ENCODE measurements around the gene SH3PXD2A.

DNA sequence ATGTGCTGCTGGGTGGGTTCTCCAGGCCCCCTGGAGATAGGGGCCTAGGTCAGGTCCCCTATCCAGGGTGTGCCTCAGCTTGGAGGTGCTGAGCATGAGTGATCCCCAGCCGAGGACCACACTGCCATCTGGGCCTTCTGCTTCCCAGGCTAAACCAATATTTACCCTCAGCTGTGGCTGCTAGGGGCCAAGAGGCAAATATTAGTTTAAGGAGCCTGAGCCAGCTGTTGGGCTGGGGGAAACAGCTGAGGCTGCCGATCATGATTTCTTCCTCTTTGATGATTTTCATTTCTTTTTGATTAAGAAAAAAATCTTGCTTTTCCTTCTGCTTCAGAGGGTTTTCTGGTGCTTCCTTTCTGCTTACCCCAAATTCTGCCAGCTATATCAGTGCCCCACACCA lies 278.5 kb downstream of the SH3PXD2A start:
- no peak for TF ChIP-seq DPF2 (IDR thresholded peaks at IDR 0.05)
- TF ChIP-seq, protein P1, sequence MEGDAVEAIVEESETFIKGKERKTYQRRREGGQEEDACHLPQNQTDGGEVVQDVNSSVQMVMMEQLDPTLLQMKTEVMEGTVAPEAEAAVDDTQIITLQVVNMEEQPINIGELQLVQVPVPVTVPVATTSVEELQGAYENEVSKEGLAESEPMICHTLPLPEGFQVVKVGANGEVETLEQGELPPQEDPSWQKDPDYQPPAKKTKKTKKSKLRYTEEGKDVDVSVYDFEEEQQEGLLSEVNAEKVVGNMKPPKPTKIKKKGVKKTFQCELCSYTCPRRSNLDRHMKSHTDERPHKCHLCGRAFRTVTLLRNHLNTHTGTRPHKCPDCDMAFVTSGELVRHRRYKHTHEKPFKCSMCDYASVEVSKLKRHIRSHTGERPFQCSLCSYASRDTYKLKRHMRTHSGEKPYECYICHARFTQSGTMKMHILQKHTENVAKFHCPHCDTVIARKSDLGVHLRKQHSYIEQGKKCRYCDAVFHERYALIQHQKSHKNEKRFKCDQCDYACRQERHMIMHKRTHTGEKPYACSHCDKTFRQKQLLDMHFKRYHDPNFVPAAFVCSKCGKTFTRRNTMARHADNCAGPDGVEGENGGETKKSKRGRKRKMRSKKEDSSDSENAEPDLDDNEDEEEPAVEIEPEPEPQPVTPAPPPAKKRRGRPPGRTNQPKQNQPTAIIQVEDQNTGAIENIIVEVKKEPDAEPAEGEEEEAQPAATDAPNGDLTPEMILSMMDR (IDR thresholded peaks at IDR 0.05 in 2 of 3, conservative IDR thresholded peaks at IDR 0.05 in 1 of 3; ENCODE audit: control insufficient read depth in 2 of 3, extremely low read depth in 1 of 3, insufficient read depth in 1 of 3, low read depth in 3 of 3, low read length in 3 of 3): no peak
- TF ChIP-seq USF1 (IDR thresholded peaks at IDR 0.05; ENCODE audit: borderline replicate concordance, extremely low read length, insufficient read depth, low read depth, low read length): no peak
- no peak for TF ChIP-seq CBFB (IDR thresholded peaks at IDR 0.05; ENCODE audit: low read depth)
- no peak for TF ChIP-seq NFYB (IDR thresholded peaks at IDR 0.05; ENCODE audit: insufficient read depth, low read depth, low read length)
- TF ChIP-seq, protein P2, sequence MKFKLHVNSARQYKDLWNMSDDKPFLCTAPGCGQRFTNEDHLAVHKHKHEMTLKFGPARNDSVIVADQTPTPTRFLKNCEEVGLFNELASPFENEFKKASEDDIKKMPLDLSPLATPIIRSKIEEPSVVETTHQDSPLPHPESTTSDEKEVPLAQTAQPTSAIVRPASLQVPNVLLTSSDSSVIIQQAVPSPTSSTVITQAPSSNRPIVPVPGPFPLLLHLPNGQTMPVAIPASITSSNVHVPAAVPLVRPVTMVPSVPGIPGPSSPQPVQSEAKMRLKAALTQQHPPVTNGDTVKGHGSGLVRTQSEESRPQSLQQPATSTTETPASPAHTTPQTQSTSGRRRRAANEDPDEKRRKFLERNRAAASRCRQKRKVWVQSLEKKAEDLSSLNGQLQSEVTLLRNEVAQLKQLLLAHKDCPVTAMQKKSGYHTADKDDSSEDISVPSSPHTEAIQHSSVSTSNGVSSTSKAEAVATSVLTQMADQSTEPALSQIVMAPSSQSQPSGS (IDR thresholded peaks at IDR 0.05; ENCODE audit: low read length): no peak
- no peak for TF ChIP-seq ATF7 (IDR thresholded peaks at IDR 0.05; ENCODE audit: low read depth)
- TF ChIP-seq MYC (IDR thresholded peaks at IDR 0.05; ENCODE audit: insufficient read depth, insufficient read length, insufficient replicate concordance, low read length, severe bottlenecking): no peak
- no peak for TF ChIP-seq KDM1A (IDR thresholded peaks at IDR 0.05; ENCODE audit: borderline replicate concordance)
- no peak for TF ChIP-seq POLR2A (IDR thresholded peaks at IDR 0.05; ENCODE audit: low read depth, low read length)
- no peak for TF ChIP-seq BACH1 (IDR thresholded peaks at IDR 0.05; ENCODE audit: borderline replicate concordance)

All from GM12878 (cell line).